A673 (cell line): ENCODE data around the gene CLDN8. TPM values are rescaled to one million over a fixed set of nuclear protein-coding genes. Genes with fewer than 3 reads are reported as not detected.

ENCODE experiments used
- BruUV-seq: library from RNA; stranded (reverse); fragments of 400-500 nt; replicated peaks from 2 replicates; lab custom pipeline; 2021; lab: Mats Ljungman, UMichigan
- CTCF ChIA-PET: fragments of 300-600 bp; sonication (Branson Sonifier 250); formaldehyde crosslinking; loops from one replicate; lab custom pipeline; 2022; ENCODE audit warnings: antibody characterized with exemption; lab: Charles Lee
- POLR2A ChIA-PET: fragments of 300-600 bp; sonication (Branson Sonifier 250); formaldehyde crosslinking; loops from one replicate; lab custom pipeline; 2022; ENCODE audit warnings: antibody characterized with exemption; ENCODE audit not compliant: low non-redundant PET; lab: Charles Lee
- DNase-seq: peaks from one replicate; pipeline ENCODE4 v3.0.0-alpha.2; 2015; ENCODE audit warnings: low spot score
- H3K27ac ChIP-seq: fragments of 200-600 bp; sonication (generic); 2 replicates; pipeline ENCODE4 v1.5.1; 2016; ENCODE audit warnings: mixed run types, low read depth, mild to moderate bottlenecking, mixed read lengths, antibody characterized with exemption, low read length; ENCODE audit not compliant: poor library complexity, severe bottlenecking
- H3K27me3 ChIP-seq: fragments of 200-600 bp; sonication (generic); replicated peaks from 2 replicates; pipeline ENCODE4 v1.6.1; 2017; ENCODE audit warnings: mixed run types, low read depth, mild to moderate bottlenecking, mixed read lengths, antibody characterized with exemption, low read length; ENCODE audit not compliant: insufficient read depth, poor library complexity
- H3K36me3 ChIP-seq: fragments of 200-600 bp; sonication (generic); 2 replicates; pipeline ENCODE4 v1.6.1; 2016; ENCODE audit warnings: mixed run types, mild to moderate bottlenecking, mixed read lengths, antibody characterized with exemption, low read length; ENCODE audit not compliant: insufficient read depth, poor library complexity, severe bottlenecking
- H3K4me1 ChIP-seq: fragments of 200-600 bp; sonication (generic); 2 replicates; pipeline ENCODE4 v1.6.1; 2017; ENCODE audit warnings: mixed run types, mild to moderate bottlenecking, mixed read lengths, antibody characterized with exemption, low read length; ENCODE audit not compliant: insufficient read depth, poor library complexity, severe bottlenecking
- H3K4me3 ChIP-seq: fragments of 200-600 bp; sonication (generic); 2 replicates; pipeline ENCODE4 v1.5.1; 2016; ENCODE audit warnings: low read depth, mixed run types, mild to moderate bottlenecking, mixed read lengths, low read length; ENCODE audit not compliant: poor library complexity, severe bottlenecking
- H3K9me3 ChIP-seq: fragments of 200-600 bp; sonication (generic); 2 replicates; pipeline ENCODE4 v1.6.1; 2016; ENCODE audit warnings: mixed run types, low read depth, mild to moderate bottlenecking, mixed read lengths, antibody characterized with exemption, low read length; ENCODE audit not compliant: poor library complexity, severe bottlenecking
- EZH2 ChIP-seq: fragments of 200-600 bp; sonication (generic); IDR thresholded peaks from 2 replicates; pipeline ENCODE4 v1.6.1; 2017; ENCODE audit warnings: borderline replicate concordance, low read depth, mild to moderate bottlenecking, mixed read lengths, antibody characterized with exemption, low read length; ENCODE audit not compliant: poor library complexity, severe bottlenecking
- intact Hi-C: fragments of 100-400 bp; cut with micrococcal nuclease; formaldehyde crosslinking; loops from one replicate; pipeline ENCODE4 v1.10.0; 2022; ENCODE audit not compliant: unreplicated experiment
- total RNA-seq: library from RNA; stranded (reverse); gene quantifications from 2 replicates; pipeline ENCODE4 v1.2.3, GENCODE V29; 2021
- TF ChIP-seq, protein P1 (sequence below): fragments of 300-800, 200-600 bp; sonication (generic); conservative IDR thresholded peaks from 2 replicates; pipeline ENCODE4 v1.5.1; 2017; ENCODE audit warnings: low read depth, mild to moderate bottlenecking, antibody characterized with exemption, low read length, moderate library complexity, mixed read lengths

CLDN8 gene
- total RNA-seq, 1 experiment from 2014 or later = not detected

GRCh38 chr21:30207252-30207579 lies 8.7 kb downstream of the CLDN8 start:
- BruUV-seq = no TSS peak
- CTCF ChIA-PET = no interaction called here
- intact Hi-C loops = no loop called here
- no peak for TF ChIP-seq EZH2
- TF ChIP-seq, protein P1, sequence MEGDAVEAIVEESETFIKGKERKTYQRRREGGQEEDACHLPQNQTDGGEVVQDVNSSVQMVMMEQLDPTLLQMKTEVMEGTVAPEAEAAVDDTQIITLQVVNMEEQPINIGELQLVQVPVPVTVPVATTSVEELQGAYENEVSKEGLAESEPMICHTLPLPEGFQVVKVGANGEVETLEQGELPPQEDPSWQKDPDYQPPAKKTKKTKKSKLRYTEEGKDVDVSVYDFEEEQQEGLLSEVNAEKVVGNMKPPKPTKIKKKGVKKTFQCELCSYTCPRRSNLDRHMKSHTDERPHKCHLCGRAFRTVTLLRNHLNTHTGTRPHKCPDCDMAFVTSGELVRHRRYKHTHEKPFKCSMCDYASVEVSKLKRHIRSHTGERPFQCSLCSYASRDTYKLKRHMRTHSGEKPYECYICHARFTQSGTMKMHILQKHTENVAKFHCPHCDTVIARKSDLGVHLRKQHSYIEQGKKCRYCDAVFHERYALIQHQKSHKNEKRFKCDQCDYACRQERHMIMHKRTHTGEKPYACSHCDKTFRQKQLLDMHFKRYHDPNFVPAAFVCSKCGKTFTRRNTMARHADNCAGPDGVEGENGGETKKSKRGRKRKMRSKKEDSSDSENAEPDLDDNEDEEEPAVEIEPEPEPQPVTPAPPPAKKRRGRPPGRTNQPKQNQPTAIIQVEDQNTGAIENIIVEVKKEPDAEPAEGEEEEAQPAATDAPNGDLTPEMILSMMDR = no peak
- POLR2A ChIA-PET = no interaction called here
- Histone ChIP-seq H3K4me3 (no peak overlapping the region), H3K27me3 (no peaks in the 10 kb centered on the region), H3K27ac (no peak overlapping the region), H3K36me3 (no peaks in the 10 kb centered on the region), H3K4me1 (no peaks in the 10 kb centered on the region), H3K9me3 (no peaks in the 10 kb centered on the region)
- DNase-seq = no peak

DNA sequence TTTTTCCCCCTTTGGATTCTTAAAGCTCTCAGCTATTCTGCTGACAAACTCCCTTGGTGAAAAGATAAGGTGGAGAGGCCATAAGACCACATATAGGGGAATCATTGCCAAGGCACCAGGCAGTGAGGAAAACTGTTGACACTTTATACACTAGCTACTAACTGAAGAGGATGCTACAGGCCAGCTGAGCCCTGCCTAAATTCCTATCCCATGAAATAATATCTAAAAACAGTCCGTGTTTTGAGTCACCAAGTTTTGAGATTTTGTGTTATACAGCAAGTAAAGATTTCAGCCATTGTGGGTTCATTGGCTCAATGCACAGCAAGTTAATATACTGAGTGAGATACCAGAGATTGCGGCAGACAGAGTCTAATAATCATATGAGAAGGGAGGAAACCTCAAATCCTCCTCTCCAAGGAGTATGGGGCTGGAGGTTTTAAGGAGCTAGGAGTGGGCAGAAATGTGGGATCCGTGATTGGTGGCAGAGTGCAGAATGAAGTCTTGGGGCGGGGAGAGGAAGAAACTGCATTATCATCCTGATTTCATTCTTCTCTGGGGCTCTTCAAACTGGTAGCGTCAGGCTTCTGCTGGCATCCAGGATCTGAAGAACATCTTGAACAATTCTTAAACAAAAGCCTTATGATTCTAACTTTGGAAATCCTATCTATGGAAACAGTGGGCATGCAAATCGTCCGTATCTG lies 9.2 kb downstream of the CLDN8 start:
- Histone ChIP-seq H3K27ac (no peak overlapping the region), H3K36me3 (no peaks in the 10 kb centered on the region), H3K4me1 (no peaks in the 10 kb centered on the region), H3K4me3 (no peak overlapping the region), H3K27me3 (no peaks in the 10 kb centered on the region), H3K9me3 (no peaks in the 10 kb centered on the region)
- BruUV-seq = no TSS peak
- TF ChIP-seq, protein P1 = no peak
- TF ChIP-seq EZH2 = no peak
- intact Hi-C loops = no loop called here
- POLR2A ChIA-PET = no interaction called here
- CTCF ChIA-PET = no interaction called here
- DNase-seq = no peak

- CTCF ChIA-PET = no interaction called here
- DNase-seq = no peak
- no TSS peak for BruUV-seq
- peaks cover 7% of the 10 kb centered on the region for H3K27me3 ChIP-seq
- H3K27ac ChIP-seq = no peak overlapping the region
- no peaks in the 10 kb centered on the region for H3K36me3 ChIP-seq
- no peak for TF ChIP-seq EZH2
- TF ChIP-seq, protein P1 = no peak
- H3K9me3 ChIP-seq = no peaks in the 10 kb centered on the region
- intact Hi-C loops = no loop called here
- H3K4me3 ChIP-seq = no peak overlapping the region
- H3K4me1 ChIP-seq = no peaks in the 10 kb centered on the region
- POLR2A ChIA-PET = no interaction called here
These were observed 15.9 kb downstream of the CLDN8 start for GRCh38 chr21:30200000-30200399.
